ENCODE results near the gene ARFGEF2.
"Not testable (repeated sequence)": the region's sequence is repeated elsewhere in the genome, so short reads cannot be mapped to it uniquely, and the experiment has no call there.

ARFGEF2 gene

DNA sequence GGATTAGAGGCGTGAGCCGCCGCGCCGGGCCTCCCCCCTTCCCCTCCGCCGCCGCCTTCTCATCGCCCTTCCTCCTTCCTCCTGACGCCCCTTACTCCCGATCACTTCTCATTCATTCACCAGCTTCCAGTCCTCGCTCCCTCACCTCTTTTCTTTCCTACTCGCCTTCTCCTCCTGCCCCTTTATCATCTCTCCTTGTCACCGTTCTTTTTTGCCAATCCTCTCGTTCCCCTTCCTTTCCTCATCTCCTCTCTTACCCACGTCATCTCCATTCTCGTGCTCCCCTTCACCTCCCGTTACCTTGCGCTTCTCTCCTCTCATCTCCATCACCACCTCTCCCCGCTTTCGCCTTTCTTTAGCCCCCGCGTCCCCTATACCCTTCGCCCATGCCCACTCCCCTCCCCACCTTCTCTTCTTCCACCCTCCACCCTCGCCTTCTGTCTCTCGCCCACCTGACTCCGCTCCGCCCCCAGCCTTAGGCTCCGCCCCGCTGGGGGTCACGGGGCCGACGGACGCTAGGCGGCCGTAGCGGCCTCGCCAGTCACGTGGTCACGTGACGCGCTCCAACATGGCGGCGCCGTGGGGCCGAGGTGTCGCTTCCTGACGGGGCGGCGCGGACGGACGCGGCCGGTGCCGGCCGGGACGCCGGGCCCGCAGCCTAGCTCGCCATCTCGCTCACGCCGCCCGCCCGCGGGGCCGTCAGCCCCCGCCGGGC, at the start of gene ARFGEF2:
Gene ARFGEF2 (plus strand): TSS at position 544 of the 715 bp plus-strand sequence. CDS start 179 bp downstream, outside the sequence.
- DNase-seq: peak; percentile 94

GRCh38 chr20:48875233-48875913, 46.1 kb upstream of the ARFGEF2 start:
- DNase-seq: no peak

DNA sequence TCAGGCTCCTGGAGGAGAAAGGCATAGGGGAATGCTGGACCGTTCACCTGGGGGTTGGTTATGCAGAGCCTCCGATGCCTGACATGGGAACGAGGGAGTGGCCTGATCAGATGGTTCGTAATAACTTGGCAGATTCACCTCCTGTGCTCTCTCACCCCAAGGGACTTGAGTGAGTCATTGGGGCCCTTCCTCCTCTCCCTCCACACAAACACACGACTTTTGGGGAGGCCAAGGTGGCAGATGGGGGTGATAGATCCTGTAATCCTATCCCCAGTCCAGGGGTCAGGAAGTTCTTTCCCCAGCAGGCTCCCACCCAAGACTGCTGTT, 45.6 kb upstream of the ARFGEF2 start:
- no peak for DNase-seq

GRCh38 chr20:48877304-48877703, 44.2 kb upstream of the ARFGEF2 start:
- no peak for DNase-seq

GRCh38 chr20:48878534-48879248, 42.8 kb upstream of the ARFGEF2 start:
- DNase-seq: no peak

DNA sequence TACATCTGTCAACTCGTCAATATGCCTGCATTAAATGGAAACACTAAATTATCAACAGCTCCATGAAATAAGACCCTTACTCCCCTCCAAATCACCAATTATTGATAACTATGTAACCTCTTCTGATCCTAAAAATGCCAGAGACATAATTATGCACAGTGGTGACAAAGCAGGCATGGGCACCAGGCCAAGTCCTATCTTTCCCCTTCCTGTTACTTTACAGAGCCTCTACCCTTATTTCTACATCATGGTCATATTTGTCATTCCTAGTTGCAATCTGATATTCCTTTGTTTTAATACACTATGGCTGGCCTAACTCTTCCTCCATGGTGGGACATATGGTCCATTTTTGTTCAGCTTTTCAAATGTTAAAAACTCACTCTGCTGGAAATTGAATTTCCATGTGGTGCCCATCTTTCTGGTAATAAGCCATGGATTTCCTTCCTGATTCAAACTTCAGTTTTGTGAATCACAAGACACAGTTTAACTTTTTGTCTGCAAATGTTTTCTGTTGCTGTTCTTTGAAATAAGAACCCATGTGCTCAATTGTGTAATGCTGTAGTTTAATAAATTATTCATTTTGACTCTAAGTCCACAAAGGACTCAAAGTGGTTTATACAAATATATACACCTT, 41.8 kb upstream of the ARFGEF2 start:
- no peak for DNase-seq

DNA sequence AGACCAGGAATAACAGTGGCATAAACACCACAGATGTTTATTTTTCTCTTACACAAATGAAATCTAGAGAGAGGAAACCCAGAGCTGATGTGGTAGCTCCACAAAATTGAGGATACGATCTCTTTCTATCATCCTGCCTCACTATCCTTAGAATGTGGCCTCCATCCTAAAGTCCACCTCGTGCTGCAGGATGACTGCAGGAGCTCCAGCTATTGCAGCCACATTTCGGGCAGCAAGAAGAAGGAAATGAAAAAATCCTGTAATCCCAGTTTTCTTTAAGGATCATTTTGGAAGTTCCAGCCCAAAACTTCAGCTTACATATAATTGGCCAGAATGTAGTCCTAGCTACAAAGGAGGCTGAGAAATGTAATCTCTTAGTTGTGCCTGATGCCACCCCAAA, 41.2 kb upstream of the ARFGEF2 start:
- DNase-seq: no peak

DNA sequence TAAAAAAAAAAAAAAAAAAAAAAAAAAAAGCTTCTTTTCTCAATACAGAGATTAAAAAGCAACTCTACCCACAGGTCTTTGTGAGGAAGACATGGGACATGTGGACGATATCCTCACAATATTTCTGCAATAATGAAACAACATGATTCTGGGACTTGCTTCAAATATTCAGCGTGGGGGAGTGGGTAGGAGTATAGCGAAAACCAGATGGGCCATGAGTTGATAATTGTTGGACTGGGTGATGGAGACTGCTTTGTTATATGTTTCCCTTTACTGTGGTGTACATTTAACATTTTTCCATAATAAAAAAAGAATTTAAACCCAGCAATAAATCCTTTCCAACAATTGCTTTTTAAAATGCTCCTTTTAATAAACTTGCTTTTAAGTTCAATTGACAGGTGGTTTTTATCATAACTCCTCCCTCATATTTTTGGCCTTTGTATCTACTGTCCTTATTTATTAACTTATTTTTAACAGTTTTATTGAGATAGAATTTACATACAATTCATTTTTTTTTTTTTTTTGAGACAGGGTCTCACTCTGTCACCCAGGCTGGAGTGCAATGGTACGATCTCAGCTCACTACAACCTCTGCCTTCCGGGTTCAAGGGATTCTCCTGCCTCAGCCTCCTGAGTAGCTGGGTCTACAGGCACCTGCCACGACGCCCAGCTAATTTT, 40.4 kb upstream of the ARFGEF2 start:
- DNase-seq: no peak

- no peak for DNase-seq
Observed at GRCh38 chr20:48885237-48885636, 36.3 kb upstream of the ARFGEF2 start.

DNA sequence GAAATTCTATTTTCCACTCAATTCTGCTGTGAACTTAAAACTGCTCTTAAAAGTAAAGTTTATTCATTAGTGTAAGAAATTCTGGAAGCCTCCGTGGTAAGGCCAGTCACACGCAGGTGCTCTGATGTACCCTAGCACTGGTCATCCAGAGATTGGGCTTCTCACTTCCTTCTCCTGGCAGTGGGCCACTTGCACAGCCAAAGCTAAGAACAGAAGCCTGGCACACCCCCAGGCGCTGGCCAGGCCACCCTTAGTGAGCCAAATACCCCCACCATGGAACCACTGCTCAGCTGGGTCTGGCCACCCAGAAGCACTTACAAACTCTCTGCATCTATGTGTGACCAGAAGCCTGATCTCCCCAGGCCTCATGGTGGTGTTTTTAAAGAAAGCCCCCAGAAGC, 35.3 kb upstream of the ARFGEF2 start:
- DNase-seq: no peak

DNA sequence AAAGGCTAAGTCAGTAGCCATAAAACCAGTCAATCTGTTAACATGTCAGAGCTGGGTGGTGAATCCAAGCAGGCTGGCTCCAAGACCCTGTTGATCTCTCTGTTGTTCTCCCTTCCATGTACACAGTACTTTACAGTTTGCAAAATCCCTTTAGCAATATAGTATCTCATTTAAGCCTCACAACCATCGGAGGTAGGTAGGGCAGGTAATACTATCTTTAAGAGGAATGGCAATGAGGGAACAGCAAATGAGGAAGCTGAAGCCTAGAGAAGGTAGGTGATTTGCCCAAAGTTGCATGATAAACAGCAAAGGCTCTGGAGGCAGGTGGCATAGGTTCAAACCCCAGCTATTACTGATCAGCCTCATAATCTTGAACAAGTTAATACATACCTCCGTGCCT, 34.7 kb upstream of the ARFGEF2 start:
- no peak for DNase-seq

GRCh38 chr20:48888517-48888916, 33.0 kb upstream of the ARFGEF2 start:
- not testable (repeated sequence) for DNase-seq

- DNase-seq: no peak
Observed at GRCh38 chr20:48889140-48889790, 32.2 kb upstream of the ARFGEF2 start.

DNA sequence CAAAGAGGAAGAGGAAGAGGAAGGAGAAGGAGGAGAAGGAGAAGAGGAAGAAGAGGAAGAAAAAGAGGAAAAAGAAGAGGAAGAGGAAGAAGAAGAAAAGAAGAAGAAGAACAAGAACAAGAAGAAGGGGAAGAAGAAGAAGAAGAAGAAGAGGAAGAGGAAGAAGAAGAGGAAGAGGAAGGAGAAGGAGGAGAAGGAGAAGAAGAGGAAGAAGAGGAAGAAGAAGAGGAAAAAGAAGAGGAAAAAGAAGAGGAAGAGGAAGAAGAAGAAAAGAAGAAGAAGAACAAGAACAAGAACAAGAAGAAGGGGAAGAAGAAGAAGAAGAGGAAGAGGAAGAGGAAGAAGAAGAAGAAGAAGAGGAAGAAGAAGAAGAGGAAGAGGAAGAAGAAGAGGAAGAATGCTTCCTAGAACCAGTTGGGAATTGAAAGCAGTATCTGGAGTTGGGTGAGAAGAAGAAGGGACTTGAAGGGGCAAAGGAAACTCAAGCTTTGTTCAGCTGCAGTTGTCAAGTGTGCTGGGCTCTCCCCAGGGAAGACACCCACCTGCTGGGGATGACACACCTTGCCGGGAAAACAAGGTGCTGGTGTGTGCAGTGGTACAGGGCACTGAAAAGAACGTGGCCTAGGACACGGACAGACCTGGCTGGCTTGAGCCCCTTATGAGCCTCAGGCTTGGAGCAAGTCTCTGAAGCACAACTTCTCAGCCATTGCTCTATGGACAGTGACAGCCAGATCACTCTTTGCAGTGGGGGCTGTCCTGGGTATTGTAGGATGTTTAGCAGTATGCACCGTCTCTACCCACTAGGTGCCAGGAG, 30.1 kb upstream of the ARFGEF2 start:
- DNase-seq: no peak

GRCh38 chr20:48892049-48892470, 29.5 kb upstream of the ARFGEF2 start:
- no peak for DNase-seq

DNA sequence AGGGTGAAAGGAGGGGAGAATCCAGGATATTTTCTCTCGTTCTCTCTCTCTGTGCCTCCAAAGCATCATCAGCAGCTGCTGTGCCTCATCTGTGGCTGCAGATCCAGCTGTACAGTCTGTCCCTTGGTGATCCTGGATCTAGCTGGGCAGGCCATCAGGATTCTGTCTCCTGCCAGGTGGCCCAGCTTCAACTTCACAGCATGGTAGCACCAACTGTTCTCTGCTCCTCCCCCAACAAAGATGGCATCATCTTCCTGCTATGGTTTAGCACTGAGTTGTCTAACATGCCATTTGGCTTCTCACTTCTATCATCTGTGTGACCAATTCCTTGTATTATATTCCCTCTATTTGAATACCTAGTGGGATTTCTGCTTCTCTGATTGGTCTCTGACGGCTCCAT, 28.6 kb upstream of the ARFGEF2 start:
- DNase-seq: no peak

- DNase-seq: no peak
Observed at GRCh38 chr20:48893374-48893773, 28.1 kb upstream of the ARFGEF2 start.

DNA sequence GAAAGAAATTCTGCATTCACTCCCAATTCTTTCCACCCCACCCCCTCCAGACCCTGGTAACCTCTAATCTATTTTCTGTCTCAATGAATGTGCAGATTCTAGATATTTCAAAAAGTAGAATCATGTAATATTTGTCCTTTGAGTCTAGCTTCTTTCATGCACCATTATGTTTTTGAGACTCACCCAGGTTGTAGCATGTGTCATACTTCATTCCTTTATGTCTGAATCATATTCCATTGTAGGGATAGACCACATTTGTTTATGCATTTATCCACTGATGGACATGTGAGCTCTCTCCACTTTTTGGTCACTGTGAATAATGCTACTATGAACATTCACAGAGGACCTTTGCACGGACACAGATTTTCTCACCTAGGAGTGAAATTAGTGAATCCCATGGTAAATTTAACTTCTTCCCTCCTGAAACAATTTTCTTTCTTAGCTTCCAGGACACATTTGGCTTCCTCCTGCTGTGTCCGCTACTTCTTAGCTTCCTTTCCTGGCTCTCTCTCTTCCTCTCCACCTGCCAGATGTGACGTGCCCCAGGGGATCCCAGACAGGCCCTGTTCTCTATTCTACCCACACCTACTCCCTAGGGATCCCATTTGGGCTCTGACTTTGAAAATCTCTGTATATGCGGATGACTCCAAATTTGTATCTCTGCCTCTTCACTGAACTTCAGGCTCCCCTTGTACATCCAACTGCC, 24.1 kb upstream of the ARFGEF2 start:
- no peak for DNase-seq

DNA sequence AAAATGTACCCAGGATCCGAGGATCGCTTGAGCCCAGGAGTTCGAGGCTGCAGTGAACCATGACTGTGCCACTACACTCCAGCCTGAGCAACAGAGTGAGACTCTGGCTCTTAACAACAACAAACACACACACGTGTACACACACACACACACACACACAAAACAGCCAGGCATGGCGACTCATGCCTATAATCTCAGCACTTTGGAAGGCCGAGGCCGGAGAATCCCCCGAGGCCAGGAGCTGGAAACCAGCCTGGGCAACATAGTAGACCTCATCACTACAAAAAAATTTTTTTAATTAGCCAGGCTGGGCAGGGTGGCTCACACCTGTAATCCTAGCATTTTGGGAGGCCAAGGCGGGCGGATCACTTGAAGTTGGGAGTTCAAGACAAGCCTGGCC, 23.3 kb upstream of the ARFGEF2 start:
- no peak for DNase-seq

DNA sequence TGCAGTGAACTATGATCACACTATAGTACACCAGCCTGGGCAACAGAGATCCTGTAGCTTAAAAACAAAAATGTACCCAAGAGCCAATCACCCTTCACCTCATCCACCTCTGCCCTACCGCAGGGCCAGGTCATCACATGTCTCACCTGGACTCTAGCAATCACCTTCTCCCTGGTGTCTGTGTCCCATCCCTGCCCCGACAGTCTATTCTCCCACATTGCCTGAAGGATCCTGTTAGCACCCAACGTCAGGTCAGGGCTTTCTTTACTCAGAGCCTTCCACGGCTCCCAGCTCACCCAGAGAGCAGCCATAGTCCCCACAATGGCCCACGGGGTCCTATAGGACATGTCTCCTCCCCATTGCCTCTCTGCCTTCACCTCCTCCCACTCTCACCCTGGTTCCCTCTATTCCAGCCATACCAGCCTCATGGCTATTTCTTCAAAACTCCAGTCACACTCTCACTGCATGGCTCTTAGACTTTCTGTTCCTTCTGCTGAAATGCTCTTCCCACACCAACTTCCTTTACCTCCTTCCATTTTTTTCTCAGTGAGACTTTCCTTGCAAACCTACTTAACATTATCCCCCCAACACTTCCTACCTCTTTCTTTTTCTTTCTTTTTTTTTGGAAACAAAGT, 22.5 kb upstream of the ARFGEF2 start:
- DNase-seq: no peak

Measured in activated CD4-positive, alpha-beta T cell treated with anti-CD3 and anti-CD28 coated beads for 48 hours (primary cell).